VCaP (cell line): ENCODE data around the gene GPRIN2.
"Not testable (repeated sequence)": the region's sequence is repeated elsewhere in the genome, so short reads cannot be mapped to it uniquely, and the experiment has no call there.

Source experiments
- H3K27ac ChIP-seq: fragments of 450-650 bp; 2 replicates; pipeline ENCODE4 v1.5.1; 2017
- TF ChIP-seq, protein P1 (sequence below): fragments of 450-650 bp; conservative IDR thresholded peaks from 2 replicates; pipeline ENCODE4 v1.5.1; 2017; ENCODE audit warnings: mild to moderate bottlenecking, moderate library complexity

Gene GPRIN2

DNA sequence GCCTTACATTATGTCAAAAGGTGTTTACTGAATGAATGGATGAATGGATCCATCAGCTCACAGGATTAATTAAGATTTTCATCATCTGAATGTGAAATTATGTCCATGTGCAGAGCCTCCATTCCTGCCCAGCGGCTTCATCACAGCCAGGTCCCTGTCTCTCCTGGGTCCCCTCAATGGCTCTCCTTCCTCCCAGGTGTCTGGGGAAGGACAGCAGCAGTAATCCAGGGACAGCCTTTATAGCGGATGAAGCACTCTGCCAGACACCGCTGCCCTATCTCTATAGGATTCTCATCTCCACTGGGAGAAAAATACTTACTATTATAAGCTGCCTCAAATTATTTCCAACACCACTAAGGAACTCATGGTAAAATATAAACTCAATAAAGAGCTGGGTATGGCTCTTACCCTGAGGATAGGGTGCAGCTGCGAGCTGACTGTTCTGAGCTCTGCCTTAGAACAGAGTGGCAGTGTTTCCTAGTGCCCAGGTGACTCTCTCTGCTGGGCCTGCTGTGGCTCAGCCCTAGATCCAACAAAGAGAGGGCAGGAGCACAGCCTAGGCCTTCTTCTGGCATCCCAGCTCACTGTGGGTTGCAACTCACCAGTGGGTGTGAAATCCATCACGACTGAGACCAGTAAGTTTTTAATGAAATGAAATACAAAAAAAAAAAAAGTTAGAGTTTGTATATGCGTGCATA, 38.3 kb downstream of the GPRIN2 start:
- H3K27ac ChIP-seq, result no peak overlapping the region
- TF ChIP-seq, protein P1, sequence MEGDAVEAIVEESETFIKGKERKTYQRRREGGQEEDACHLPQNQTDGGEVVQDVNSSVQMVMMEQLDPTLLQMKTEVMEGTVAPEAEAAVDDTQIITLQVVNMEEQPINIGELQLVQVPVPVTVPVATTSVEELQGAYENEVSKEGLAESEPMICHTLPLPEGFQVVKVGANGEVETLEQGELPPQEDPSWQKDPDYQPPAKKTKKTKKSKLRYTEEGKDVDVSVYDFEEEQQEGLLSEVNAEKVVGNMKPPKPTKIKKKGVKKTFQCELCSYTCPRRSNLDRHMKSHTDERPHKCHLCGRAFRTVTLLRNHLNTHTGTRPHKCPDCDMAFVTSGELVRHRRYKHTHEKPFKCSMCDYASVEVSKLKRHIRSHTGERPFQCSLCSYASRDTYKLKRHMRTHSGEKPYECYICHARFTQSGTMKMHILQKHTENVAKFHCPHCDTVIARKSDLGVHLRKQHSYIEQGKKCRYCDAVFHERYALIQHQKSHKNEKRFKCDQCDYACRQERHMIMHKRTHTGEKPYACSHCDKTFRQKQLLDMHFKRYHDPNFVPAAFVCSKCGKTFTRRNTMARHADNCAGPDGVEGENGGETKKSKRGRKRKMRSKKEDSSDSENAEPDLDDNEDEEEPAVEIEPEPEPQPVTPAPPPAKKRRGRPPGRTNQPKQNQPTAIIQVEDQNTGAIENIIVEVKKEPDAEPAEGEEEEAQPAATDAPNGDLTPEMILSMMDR, result no peak

DNA sequence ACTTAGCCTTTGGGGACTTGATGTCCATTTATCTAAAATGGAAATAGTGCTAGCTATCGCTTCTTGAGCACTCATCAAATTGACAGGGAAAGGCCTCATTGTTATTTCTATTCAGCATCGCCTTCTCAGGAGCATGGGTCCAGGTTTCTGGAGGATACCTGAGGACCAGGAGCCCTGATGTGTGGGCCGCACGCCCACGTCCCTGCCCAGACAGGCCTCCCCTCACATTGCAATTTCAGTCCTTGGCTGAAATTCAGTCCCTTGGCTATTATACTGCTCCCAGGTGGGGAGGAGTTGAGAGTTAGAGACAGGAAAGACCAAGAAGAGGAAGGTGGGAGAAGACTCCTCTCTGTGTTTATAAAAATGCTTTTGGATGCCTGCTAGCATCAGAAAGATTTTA, 38.9 kb downstream of the GPRIN2 start:
- TF ChIP-seq, protein P1, result no peak
- no peak overlapping the region for H3K27ac ChIP-seq

GRCh38 chr10:46516660-46517416, 39.6 kb downstream of the GPRIN2 start:
- no peak overlapping the region for H3K27ac ChIP-seq
- TF ChIP-seq, protein P1, result no peak

DNA sequence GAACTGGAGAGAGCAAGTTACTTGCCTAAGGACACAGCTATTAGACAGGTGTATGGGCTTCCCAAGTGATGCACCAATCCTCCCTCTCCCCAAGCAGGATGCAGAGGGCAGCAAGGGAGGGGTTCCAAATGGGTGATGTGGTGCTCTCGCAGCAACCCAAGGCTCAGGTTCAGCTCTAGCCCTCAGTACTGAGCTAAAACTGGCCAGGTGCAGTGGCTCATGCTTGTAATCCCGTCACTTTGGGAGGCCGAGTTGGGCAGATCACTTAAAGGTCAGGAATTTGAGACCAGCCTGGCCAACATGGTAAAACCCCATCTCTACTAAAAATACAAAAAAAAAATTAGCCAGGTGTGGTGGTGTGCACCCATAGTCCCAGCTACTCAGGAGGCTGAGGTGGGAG, 40.7 kb downstream of the GPRIN2 start:
- TF ChIP-seq, protein P1, result no peak
- H3K27ac ChIP-seq, result no peak overlapping the region

- TF ChIP-seq, protein P1, result no peak
- no peak overlapping the region for H3K27ac ChIP-seq
These were observed 41.1 kb downstream of the GPRIN2 start for GRCh38 chr10:46515366-46515765.

DNA sequence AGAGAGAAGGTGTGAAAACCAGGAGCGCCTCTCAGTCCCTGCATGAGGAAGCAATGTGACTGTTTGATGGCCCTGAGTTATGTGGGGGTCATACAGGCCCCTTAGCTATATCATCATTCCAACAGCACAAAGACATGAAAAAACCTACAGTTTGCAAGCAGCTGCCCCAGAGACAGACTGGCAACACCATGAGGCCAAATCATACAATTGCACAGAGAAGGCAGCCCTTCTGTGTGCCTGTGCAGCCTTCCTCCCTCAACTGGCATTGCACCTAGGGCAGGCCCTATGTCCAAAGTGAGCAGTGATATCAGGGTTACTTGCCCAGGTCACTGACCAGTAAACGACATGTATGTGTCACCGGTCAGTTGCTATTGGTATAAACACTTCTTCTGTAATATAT, 41.6 kb downstream of the GPRIN2 start:
- TF ChIP-seq, protein P1, result no peak
- no peak overlapping the region for H3K27ac ChIP-seq

DNA sequence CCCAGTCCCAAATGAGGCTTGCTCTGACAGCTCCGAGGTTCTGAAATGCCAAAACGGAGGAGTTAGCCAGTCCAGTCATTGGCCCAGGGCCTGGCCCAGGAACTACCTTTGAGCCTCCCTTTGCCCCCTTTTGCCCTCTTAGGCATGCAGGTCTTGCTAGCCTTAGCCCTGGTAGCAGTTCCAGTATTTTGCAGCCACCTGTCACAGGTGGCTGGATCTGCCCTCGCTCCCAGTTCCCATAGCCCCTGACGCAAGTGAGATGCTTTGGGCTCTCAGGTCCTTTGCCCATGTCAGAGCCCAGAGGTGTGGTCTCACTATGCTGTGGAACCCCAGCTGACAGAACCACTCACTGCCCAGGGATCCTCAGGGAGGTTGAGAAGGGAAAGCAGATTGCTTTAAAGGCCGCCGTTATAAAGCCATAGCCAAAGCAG, 42.0 kb downstream of the GPRIN2 start:
- TF ChIP-seq, protein P1, result no peak
- H3K27ac ChIP-seq, result no peak overlapping the region

- H3K27ac ChIP-seq, result not testable (repeated sequence)
These were observed 43.1 kb downstream of the GPRIN2 start for GRCh38 chr10:46513333-46513732.

GRCh38 chr10:46512725-46513124, 43.7 kb downstream of the GPRIN2 start:
- not testable (repeated sequence) for H3K27ac ChIP-seq

- not testable (repeated sequence) for H3K27ac ChIP-seq
These were observed 44.5 kb downstream of the GPRIN2 start for GRCh38 chr10:46512002-46512401.
